Measurements from ENCODE around the gene GSDME. TPM values are rescaled to one million over a fixed set of nuclear protein-coding genes. Genes with fewer than 3 reads are reported as not detected.

The GSDME gene
- total RNA-seq, 1 donor from 2014 or later, result 3.9 TPM

- intact Hi-C loops (cut with micrococcal nuclease), result no loop called here
Measured at GRCh38 chr7:24657980-24658379, 99.3 kb downstream of the GSDME start.

DNA sequence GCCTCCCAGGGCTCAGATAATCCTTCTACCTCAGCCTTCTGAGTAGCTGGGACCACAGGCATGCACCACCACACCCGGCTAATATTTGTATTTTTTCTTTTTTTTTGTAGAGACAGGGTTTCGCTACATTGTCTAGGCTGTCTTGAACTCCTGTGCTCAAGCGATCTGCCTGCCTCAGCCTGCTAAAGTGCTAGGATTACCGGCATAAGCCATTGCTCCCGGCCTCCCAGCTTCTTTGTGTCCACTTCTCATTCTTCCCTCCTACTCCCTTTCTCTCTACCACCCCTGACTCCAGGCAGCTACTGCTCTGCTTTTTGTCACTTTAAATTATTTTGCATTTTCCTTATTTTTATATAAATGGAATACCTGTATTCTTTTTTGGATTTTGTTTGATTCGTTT lies 100.7 kb downstream of the GSDME start:
- intact Hi-C loops (cut with micrococcal nuclease), result no loop called here

GRCh38 chr7:24654305-24654704 lies 103.0 kb downstream of the GSDME start:
- intact Hi-C loops (cut with micrococcal nuclease), result no loop called here

DNA sequence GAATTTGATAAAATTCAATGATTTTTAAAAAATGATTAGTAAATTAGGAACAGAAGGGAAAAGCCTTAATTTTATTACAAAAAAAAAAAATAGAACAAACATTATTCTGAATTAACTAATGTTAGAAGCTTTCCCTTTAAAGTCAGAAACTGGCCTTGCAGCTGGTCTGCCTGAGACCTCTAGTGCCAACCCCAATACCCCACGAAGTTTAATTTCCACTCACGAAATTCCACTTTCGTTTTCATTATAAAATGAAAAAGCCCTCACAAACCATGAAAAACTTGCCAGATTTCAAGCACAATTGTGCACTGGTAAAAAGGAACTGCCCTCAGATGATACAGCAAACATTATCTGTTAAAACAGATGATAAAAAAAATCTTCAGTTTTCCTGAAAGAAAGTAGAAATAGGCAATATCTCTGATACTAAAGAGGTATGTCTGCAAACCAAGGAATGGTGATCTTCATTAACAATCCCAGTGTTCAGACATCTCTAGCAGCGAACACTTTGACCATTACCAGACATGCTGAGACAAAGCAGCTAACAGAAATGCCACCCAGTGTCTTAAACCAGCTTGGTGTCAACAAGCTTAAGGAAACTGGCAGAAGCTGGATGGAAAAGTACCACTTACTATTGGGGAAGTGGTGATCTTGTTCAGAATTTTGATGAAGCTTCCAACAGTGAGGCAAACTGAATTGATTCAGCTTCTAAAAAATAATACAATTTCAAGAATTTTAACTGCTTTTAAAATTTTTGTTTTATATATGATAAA lies 103.8 kb downstream of the GSDME start:
- intact Hi-C loops (cut with micrococcal nuclease), result no loop called here

GRCh38 chr7:24652251-24652939 lies 104.9 kb downstream of the GSDME start:
- intact Hi-C loops (cut with micrococcal nuclease), result no loop called here

Other genes with a start within 250 kb of the GSDME start
- gene PALS2, start 184.0 kb downstream of the GSDME start, total RNA-seq, result 15.0 and 15.8 TPM in 2 replicates
- gene OSBPL3, start 222.7 kb upstream of the GSDME start, total RNA-seq, result 73.2 and 74.0 TPM in 2 replicates

All from T-helper 1 cell treated with Interleukin-12 subunit alpha and Interleukin-12 subunit beta and Interleukin-4 antibody, amounts not matched to agents 30 ng/mL and 1 ng/mL, for 36 hours (primary cell).